ENCODE measurements around the gene ABCC8. TPM values are rescaled to one million over a fixed set of nuclear protein-coding genes. Genes with fewer than 3 reads are reported as not detected.

The ABCC8 gene
- total RNA-seq, 1 donor from 2014 or later = 3.7 TPM

GRCh38 chr11:17477361-17477760, 716 bp upstream of the ABCC8 start:
- Histone ChIP-seq H3K36me3 (ENCODE audit: control insufficient read depth in 3 of 3, insufficient read depth in 3 of 3, low read length in 3 of 3) (no peaks in the 10 kb centered on the region), H3K27ac (ENCODE audit: low read depth, low read length) (no peak overlapping the region), H3K27me3 (ENCODE audit: control insufficient read depth in 3 of 3, insufficient read depth in 3 of 3, low read length in 3 of 3) (peaks cover 26 to 37% (median 28%) of the 10 kb centered on the region in 3 donors), H3K4me3 (ENCODE audit: low read length in 3 of 3) (no peak overlapping the region), H3K4me1 (ENCODE audit: control insufficient read depth in 3 of 3, insufficient read depth in 3 of 3, low read length in 3 of 3) (peaks cover 7 to 10% (median 10%) of the 10 kb centered on the region in 3 donors), H3K9ac (ENCODE audit: low read depth in 1 of 3, low read length in 3 of 3) (no peak overlapping the region), H3K9me3 (ENCODE audit: control insufficient read depth in 3 of 3, low read length in 3 of 3) (no peaks in the 10 kb centered on the region)

GRCh38 chr11:17477084-17477333, 364 bp upstream of the ABCC8 start:
- no peak overlapping the region for H3K27ac ChIP-seq (ENCODE audit: low read depth, low read length)
- H3K36me3 ChIP-seq (ENCODE audit: control insufficient read depth in 3 of 3, insufficient read depth in 3 of 3, low read length in 3 of 3) = no peaks in the 10 kb centered on the region
- H3K4me1 ChIP-seq (ENCODE audit: control insufficient read depth in 3 of 3, insufficient read depth in 3 of 3, low read length in 3 of 3) = peaks cover 7 to 10% (median 10%) of the 10 kb centered on the region in 3 donors
- peaks cover 26 to 37% (median 28%) of the 10 kb centered on the region in 3 donors for H3K27me3 ChIP-seq (ENCODE audit: control insufficient read depth in 3 of 3, insufficient read depth in 3 of 3, low read length in 3 of 3)
- no peak overlapping the region for H3K9ac ChIP-seq (ENCODE audit: low read depth in 1 of 3, low read length in 3 of 3)
- H3K9me3 ChIP-seq (ENCODE audit: control insufficient read depth in 3 of 3, low read length in 3 of 3) = no peaks in the 10 kb centered on the region
- H3K4me3 ChIP-seq (ENCODE audit: low read length in 3 of 3) = no peak overlapping the region

- H3K9ac ChIP-seq (ENCODE audit: low read depth in 1 of 3, low read length in 3 of 3) = peak overlapping the region; percentile 51 to 75 (median 69)
- H3K4me1 ChIP-seq (ENCODE audit: control insufficient read depth in 3 of 3, insufficient read depth in 3 of 3, low read length in 3 of 3) = peaks cover 7 to 10% (median 10%) of the 10 kb centered on the region in 3 donors
- H3K36me3 ChIP-seq (ENCODE audit: control insufficient read depth in 3 of 3, insufficient read depth in 3 of 3, low read length in 3 of 3) = no peaks in the 10 kb centered on the region
- H3K27ac ChIP-seq (ENCODE audit: low read depth, low read length) = no peak overlapping the region
- peaks cover 26 to 41% (median 28%) of the 10 kb centered on the region in 3 donors for H3K27me3 ChIP-seq (ENCODE audit: control insufficient read depth in 3 of 3, insufficient read depth in 3 of 3, low read length in 3 of 3)
- H3K4me3 ChIP-seq (ENCODE audit: low read length in 3 of 3) = peak overlapping the region; percentile 67 to 78 (median 74)
- H3K9me3 ChIP-seq (ENCODE audit: control insufficient read depth in 3 of 3, low read length in 3 of 3) = no peaks in the 10 kb centered on the region
Observed at GRCh38 chr11:17475666-17476316, 854 bp downstream of the ABCC8 start.

GRCh38 chr11:17473071-17473744, 3.4 kb downstream of the ABCC8 start:
- no peaks in the 10 kb centered on the region for H3K9me3 ChIP-seq (ENCODE audit: control insufficient read depth in 3 of 3, low read length in 3 of 3)
- no peak overlapping the region for H3K4me3 ChIP-seq (ENCODE audit: low read length in 3 of 3)
- peaks cover 6 to 10% (median 7%) of the 10 kb centered on the region in 3 donors for H3K4me1 ChIP-seq (ENCODE audit: control insufficient read depth in 3 of 3, insufficient read depth in 3 of 3, low read length in 3 of 3)
- H3K9ac ChIP-seq (ENCODE audit: low read depth in 1 of 3, low read length in 3 of 3) = no peak overlapping the region
- H3K27me3 ChIP-seq (ENCODE audit: control insufficient read depth in 3 of 3, insufficient read depth in 3 of 3, low read length in 3 of 3) = peaks cover 23 to 41% (median 26%) of the 10 kb centered on the region in 3 donors
- H3K36me3 ChIP-seq (ENCODE audit: control insufficient read depth in 3 of 3, insufficient read depth in 3 of 3, low read length in 3 of 3) = no peaks in the 10 kb centered on the region
- no peak overlapping the region for H3K27ac ChIP-seq (ENCODE audit: low read depth, low read length)

DNA sequence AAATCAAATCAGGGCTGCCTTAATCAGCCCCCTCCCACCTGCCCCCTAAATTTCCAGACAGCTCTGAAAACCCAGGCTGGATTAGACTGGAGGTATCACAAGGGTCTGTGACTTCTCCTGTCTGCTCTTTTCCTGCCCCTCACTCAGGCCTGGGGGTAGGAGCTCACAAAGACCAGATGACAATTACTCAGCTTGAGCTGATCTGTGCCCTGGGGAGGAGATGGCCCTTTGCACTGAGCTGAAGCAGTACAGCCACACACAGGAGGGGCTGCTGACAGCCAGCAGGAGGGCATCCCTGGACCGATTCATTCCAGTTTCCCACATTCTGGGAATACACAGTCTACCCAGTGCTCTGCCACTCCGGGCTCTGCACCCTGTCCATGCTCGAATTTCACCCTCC, 4.2 kb downstream of the ABCC8 start:
- Histone ChIP-seq H3K27me3 (ENCODE audit: control insufficient read depth in 3 of 3, insufficient read depth in 3 of 3, low read length in 3 of 3) (peaks cover 23 to 37% (median 26%) of the 10 kb centered on the region in 3 donors), H3K4me3 (ENCODE audit: low read length in 3 of 3) (no peak overlapping the region), H3K27ac (ENCODE audit: low read depth, low read length) (no peak overlapping the region), H3K36me3 (ENCODE audit: control insufficient read depth in 3 of 3, insufficient read depth in 3 of 3, low read length in 3 of 3) (no peaks in the 10 kb centered on the region), H3K9ac (ENCODE audit: low read depth in 1 of 3, low read length in 3 of 3) (no peak overlapping the region), H3K9me3 (ENCODE audit: control insufficient read depth in 3 of 3, low read length in 3 of 3) (no peaks in the 10 kb centered on the region), H3K4me1 (ENCODE audit: control insufficient read depth in 3 of 3, insufficient read depth in 3 of 3, low read length in 3 of 3) (peaks cover 6 to 10% (median 9%) of the 10 kb centered on the region in 3 donors)

DNA sequence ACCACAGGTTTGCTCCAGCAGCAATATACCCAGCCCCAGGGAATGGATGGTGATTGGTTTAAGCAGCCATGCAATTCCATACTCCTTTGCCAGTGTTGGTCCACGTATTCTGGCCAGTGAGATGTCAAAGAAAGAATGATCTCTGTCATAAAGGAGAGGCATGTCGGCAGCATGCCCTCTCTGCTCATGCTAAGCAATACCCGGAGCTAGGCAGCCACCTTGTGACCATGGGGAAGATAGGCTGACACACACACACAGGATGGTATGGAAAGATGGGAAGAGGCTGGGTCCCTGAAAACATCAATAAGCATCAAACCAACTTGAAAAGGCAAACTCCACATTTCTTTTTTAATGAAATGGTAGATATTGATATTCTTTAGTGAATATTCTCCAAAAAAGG, 5.1 kb downstream of the ABCC8 start:
- Histone ChIP-seq H3K9me3 (ENCODE audit: control insufficient read depth in 3 of 3, low read length in 3 of 3) (no peaks in the 10 kb centered on the region), H3K36me3 (ENCODE audit: control insufficient read depth in 3 of 3, insufficient read depth in 3 of 3, low read length in 3 of 3) (no peaks in the 10 kb centered on the region), H3K9ac (ENCODE audit: low read depth in 1 of 3, low read length in 3 of 3) (no peak overlapping the region), H3K4me3 (ENCODE audit: low read length in 3 of 3) (no peak overlapping the region), H3K27me3 (ENCODE audit: control insufficient read depth in 3 of 3, insufficient read depth in 3 of 3, low read length in 3 of 3) (peaks cover 17 to 30% (median 21%) of the 10 kb centered on the region in 3 donors), H3K27ac (ENCODE audit: low read depth, low read length) (no peak overlapping the region), H3K4me1 (ENCODE audit: control insufficient read depth in 3 of 3, insufficient read depth in 3 of 3, low read length in 3 of 3) (peaks cover 6 to 9% (median 8%) of the 10 kb centered on the region in 3 donors)

DNA sequence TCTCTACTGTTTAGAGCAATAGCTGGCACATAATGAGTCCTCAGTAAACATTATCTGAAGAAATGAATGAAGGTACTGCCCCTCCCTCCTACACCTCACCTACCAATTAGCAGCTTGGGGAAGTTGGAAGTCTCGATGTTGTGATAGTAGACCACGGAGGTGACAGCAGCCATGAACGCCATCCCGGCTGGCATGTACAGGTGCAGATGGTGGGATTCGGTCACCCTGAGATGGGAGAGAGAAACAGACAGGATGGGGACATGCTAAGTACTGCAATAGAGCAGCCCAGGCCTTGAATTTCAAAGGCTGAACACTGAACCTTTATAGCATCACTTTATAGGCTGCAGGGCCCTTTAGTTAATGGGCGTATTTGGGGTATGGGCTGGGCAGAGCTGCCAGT, 6.6 kb downstream of the ABCC8 start:
- Histone ChIP-seq H3K9me3 (ENCODE audit: control insufficient read depth in 3 of 3, low read length in 3 of 3) (no peaks in the 10 kb centered on the region), H3K4me1 (ENCODE audit: control insufficient read depth in 3 of 3, insufficient read depth in 3 of 3, low read length in 3 of 3) (peaks cover 0 to 3% (median 0%) of the 10 kb centered on the region in 3 donors), H3K27ac (ENCODE audit: low read depth, low read length) (no peak overlapping the region), H3K9ac (ENCODE audit: low read depth in 1 of 3, low read length in 3 of 3) (no peak overlapping the region), H3K27me3 (ENCODE audit: control insufficient read depth in 3 of 3, insufficient read depth in 3 of 3, low read length in 3 of 3) (peaks cover 8 to 19% (median 12%) of the 10 kb centered on the region in 3 donors), H3K4me3 (ENCODE audit: low read length in 3 of 3) (no peak overlapping the region), H3K36me3 (ENCODE audit: control insufficient read depth in 3 of 3, insufficient read depth in 3 of 3, low read length in 3 of 3) (no peaks in the 10 kb centered on the region)

GRCh38 chr11:17468122-17468521, 8.5 kb downstream of the ABCC8 start:
- Histone ChIP-seq H3K9ac (ENCODE audit: low read depth in 1 of 3, low read length in 3 of 3) (no peak overlapping the region), H3K36me3 (ENCODE audit: control insufficient read depth in 3 of 3, insufficient read depth in 3 of 3, low read length in 3 of 3) (no peaks in the 10 kb centered on the region), H3K27me3 (ENCODE audit: control insufficient read depth in 3 of 3, insufficient read depth in 3 of 3, low read length in 3 of 3) (peaks cover 0 to 4% (median 3%) of the 10 kb centered on the region in 3 donors), H3K4me3 (ENCODE audit: low read length in 3 of 3) (no peak overlapping the region), H3K27ac (ENCODE audit: low read depth, low read length) (no peak overlapping the region), H3K4me1 (ENCODE audit: control insufficient read depth in 3 of 3, insufficient read depth in 3 of 3, low read length in 3 of 3) (peaks cover 0 to 3% (median 0%) of the 10 kb centered on the region in 3 donors), H3K9me3 (ENCODE audit: control insufficient read depth in 3 of 3, low read length in 3 of 3) (no peaks in the 10 kb centered on the region)

DNA sequence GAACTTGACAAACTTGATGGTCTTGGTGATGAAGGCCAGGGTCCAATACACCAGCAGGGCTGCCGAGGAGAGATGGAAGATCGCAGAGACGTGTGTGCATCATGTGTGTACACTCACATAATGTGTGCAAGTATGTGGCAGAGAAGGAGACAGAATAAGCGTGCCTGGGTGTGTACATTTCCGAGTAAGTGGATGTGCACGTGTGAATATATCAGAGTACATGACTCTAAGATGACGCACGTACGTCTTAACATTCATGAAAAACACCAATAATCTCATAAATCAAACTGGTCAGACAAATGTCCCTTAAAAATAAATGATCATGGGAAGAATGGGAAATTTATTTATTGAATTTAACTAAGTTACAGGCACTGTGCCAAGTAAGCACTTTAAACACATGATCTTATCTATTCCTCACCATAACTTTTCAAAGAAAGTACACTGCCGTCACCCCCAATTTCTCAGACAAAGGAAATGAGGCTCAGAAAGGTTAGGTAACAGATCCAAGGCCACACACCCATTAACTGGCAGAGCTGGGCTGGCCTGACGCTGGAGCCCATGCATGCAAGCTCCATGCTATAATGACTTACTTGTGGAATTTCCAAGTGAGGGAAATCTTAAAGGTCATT, 13.0 kb downstream of the ABCC8 start:
- no peak overlapping the region for H3K9ac ChIP-seq (ENCODE audit: low read depth in 1 of 3, low read length in 3 of 3)
- no peak overlapping the region for H3K4me3 ChIP-seq (ENCODE audit: low read length in 3 of 3)
- H3K4me1 ChIP-seq (ENCODE audit: control insufficient read depth in 3 of 3, insufficient read depth in 3 of 3, low read length in 3 of 3) = peaks cover 0 to 3% (median 0%) of the 10 kb centered on the region in 3 donors
- H3K36me3 ChIP-seq (ENCODE audit: control insufficient read depth in 3 of 3, insufficient read depth in 3 of 3, low read length in 3 of 3) = no peaks in the 10 kb centered on the region
- H3K27me3 ChIP-seq (ENCODE audit: control insufficient read depth in 3 of 3, insufficient read depth in 3 of 3, low read length in 3 of 3) = no peaks in the 10 kb centered on the region
- no peak overlapping the region for H3K27ac ChIP-seq (ENCODE audit: low read depth, low read length)
- H3K9me3 ChIP-seq (ENCODE audit: control insufficient read depth in 3 of 3, low read length in 3 of 3) = no peaks in the 10 kb centered on the region

DNA sequence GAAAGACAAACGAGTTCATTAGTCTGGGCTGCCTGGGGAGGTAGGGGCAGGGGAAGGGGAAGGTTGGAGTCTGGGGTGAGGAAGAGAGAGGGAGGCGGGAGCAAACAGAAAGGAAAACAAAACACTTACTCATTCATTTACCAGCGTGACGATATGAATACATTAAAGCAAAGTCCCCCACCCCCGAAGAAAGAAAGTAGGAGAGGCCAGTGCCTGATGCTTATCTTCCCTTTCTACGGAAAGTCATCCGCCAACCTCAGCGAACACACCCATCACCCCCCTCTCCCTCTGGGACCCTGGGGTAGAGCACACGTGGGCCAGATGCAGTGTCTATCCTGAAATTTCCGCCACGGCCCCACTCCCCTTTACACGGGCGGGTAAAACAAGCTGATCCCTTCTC, 13.7 kb downstream of the ABCC8 start:
- Histone ChIP-seq H3K27ac (ENCODE audit: low read depth, low read length) (no peak overlapping the region), H3K36me3 (ENCODE audit: control insufficient read depth in 3 of 3, insufficient read depth in 3 of 3, low read length in 3 of 3) (no peaks in the 10 kb centered on the region), H3K9me3 (ENCODE audit: control insufficient read depth in 3 of 3, low read length in 3 of 3) (no peaks in the 10 kb centered on the region), H3K27me3 (ENCODE audit: control insufficient read depth in 3 of 3, insufficient read depth in 3 of 3, low read length in 3 of 3) (no peaks in the 10 kb centered on the region), H3K9ac (ENCODE audit: low read depth in 1 of 3, low read length in 3 of 3) (no peak overlapping the region), H3K4me3 (ENCODE audit: low read length in 3 of 3) (no peak overlapping the region), H3K4me1 (ENCODE audit: control insufficient read depth in 3 of 3, insufficient read depth in 3 of 3, low read length in 3 of 3) (no peaks in the 10 kb centered on the region)
